T-helper 2 cell (primary cell): ENCODE measurements around the gene CYP19A1.
"Not testable (repeated sequence)": the region's sequence is repeated elsewhere in the genome, so short reads cannot be mapped to it uniquely, and the experiment has no call there.

Experiments
- DNase-seq, 5 experiments: peaks; one replicate each; pipeline versions ENCODE4 v3.0.0 to v3.0.0-alpha.2; 2012 to 2022

CYP19A1 gene

DNA sequence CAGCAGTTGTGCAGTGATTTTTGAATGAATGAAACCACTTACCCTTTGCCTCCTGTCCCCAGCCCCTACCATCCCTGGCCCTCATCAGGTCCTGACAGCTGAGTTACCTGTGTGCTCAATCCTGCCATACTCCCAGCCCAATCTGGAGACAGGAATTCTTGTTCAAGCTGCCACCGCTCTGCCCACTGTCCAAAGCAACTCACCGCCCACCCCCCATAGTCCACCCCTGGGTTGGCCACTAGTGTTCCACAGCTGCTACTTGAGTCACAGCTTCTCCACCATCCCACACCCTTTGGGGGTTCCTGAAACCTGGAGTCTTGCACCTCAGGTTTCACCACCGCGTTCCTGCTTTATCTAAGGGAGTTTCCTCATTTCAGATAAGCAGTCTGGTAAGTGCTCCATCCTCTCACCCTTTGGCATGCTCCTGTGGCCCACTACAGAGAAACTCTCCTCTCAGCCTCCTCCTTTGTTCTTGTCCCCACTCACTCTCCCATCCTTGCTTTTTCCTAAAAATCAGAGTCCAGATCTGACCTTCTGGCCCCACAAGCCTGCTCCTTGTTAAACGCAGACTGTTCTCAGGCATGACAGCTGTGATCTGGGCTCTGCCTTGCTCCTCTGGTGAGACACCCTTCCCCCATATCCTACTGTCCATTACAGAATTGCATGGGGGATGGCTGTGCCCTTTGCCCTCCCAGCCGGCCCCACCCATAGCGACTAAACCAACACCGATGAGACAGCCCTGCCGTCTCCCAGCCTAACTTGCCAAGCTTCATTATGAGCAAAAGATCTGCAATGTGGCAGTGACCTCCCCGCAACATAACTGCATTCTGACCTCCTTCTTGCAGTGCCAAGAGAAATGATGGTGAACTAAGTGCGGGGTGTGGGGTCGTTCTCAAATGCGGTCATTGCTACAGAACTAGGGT is 50.0 kb downstream of the CYP19A1 start:
- DNase-seq, result no peak

DNA sequence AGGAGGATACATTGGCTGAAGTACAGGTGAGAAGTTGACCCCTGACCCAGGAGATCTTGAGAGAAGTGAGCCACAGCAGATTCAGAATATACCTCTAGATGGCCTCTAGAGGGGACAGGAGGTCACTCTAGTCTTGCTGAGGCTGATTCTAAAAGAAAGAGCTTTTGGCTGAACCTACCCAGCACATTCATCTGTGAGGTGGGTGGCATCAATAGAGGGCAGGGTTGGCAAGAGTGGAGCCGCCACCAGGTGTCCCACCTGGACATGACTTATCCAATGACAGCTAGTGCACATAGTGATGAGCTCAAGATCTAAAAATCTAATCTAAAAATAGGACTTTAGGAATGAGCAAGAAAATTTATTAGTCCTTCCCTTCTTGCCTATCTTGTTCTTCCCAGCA is 51.6 kb downstream of the CYP19A1 start:
- no peak for DNase-seq

DNA sequence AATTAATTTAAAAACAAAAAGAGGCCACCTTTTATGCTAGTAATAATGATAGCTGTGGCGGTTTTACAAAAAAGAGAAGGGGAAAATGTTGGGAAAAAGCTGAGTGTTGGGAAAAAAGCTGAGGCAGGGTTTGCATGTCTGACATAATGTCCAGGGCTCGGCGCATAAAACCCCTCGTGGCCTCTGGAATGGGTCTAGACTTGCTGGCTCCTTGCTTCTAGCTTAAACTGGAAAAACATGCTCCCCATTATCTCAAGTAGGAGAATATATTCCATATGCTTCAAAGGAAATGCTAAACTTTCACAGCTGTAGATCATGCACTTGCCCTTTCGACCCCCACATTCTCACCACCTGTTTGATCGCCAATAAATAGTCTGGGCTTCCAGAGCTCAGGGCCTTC is 53.0 kb downstream of the CYP19A1 start:
- DNase-seq, result no peak

DNA sequence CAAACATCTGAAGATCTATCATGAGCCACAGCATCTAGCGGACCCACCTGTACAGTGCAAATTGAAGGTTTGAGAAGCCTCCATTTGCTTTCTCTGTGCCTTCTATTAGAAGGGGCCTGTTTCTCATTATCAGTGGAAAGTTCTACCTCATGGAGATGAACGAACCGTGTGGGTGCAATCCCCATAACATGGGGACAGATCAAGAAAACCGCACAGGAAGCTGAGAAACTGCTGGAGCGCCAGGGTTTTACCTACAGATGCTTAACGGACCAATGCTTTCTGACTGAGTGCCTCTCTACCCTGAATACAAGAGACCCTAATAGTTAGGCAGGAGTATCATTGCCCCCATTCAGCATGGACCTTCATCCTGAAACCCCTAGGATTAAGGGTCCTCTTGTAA is 53.5 kb downstream of the CYP19A1 start:
- no peak for DNase-seq

DNA sequence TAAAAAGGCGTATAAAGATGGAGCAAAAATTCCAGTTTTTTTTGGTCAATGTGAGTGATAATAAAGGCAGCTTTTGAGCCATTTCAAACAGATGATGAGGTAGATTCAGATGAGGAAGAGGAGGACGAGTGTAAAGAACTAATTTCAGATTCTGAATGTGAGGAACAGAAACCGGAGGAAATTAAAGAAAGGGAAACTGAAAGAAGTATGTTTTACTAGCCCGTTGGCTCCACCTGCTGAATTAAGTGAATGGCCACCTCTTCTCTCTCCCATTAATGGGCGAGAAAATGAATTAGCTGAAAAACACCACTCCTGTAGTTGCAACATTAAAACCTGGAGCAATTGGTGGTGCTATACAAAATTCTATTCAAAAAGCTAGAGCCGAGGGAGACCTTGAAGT is 55.4 kb downstream of the CYP19A1 start:
- DNase-seq, result peak in 1 of 5 experiments; percentile 33

DNA sequence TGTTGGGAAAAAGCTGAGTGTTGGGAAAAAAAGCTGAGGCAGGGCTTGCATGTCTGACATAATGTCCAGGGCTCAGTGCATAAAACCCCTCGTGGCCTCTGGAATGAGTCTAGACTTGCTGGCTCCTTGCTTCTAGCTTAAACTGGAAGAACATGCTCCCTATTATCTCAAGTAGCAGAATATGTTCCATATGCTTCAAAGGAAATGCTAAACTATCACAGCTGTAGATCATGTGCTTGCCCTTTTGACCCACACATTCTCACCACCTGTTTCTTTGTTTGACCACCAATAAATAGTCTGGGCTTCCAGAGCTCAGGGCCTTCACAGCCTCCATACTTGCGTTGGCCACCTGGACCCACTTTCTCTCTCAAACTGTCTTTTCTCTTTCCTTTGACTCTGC is 56.2 kb downstream of the CYP19A1 start:
- DNase-seq, result not testable (repeated sequence)

DNA sequence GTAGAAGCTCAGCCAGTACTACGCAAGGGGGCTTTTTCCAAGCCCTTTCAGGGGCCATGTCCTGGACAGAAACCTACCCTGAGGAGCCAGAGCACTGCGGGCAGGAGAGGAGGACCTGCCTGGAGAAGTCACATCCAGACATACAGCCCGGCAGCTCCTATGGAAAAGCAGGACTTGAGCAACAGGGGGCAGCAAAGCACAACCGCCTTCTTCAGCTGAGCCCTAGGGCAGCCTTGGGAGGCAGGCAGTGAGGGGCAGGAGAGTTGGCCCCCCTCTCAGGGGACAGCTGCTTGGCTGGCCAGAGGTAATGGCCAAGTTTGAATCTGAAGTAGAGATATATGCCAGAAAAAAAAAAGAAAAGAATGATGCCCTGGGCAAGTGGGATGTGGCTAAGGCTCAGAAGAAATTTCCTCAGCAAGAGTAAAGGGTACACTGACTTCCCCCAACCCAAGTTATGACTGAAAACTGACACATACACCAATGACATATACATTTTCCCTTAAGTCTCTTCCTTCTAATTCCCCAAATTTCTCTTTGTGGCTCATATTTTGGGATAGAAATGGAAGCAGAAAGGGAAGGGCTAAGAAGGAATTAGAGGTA is 56.9 kb downstream of the CYP19A1 start:
- DNase-seq, result peak in 1 of 5 experiments; percentile 36

DNA sequence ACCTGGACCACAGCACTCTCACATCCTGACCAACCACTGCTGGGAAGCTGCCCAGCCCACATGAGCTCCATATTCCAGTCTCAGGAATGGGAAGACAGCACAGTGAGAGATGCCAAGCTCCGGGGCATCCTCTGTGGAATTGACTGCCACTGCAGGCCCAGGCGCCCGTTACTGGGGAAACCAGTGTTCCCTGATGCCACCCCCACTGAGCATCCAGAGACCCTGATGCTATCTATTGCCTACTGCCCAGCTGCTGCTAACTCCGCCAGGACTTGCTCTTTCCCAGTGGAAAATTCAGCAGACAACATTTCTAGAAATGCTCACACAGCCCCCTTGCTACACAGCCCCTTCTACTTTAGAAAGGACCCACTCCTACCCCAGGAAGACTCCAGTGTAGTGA is 57.6 kb downstream of the CYP19A1 start:
- DNase-seq, result no peak

DNA sequence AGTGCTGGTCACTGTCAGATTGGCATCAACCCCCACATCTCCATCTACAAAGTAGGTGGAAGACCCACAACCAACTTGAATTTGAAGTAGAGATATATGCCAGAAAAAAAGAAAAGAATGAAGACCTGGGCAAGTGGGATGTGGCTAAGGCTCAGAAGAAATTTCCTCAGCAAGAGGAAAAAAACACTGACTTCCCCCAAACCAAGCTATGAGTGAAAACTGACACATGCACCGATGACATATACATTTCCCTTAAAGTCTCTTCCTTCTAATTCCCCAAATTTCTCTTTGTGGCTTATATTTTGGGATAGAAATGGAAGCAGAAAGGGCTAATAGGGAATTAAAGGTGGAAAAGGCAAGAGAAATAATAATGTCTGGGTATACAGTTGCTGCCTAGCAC is 59.0 kb downstream of the CYP19A1 start:
- no peak for DNase-seq

DNA sequence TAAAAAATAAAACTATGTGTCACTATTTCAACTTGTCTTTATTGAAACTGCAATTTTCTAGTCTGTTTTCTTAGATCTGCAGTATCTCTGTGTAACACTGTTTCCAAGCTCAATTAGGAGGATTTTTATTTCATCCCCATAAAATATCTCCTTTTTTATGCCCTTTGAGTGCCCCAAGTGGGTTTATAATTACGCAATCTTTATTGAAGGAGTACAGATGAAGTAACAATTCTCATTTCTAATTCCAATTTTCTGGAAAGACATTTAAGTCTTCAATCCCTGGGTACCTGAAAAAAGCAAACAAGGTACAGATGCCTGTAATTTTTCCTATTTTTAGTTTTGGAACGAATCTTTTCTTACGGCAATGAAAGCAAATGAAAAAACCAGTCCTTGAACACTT is 61.3 kb downstream of the CYP19A1 start:
- DNase-seq, result no peak

DNA sequence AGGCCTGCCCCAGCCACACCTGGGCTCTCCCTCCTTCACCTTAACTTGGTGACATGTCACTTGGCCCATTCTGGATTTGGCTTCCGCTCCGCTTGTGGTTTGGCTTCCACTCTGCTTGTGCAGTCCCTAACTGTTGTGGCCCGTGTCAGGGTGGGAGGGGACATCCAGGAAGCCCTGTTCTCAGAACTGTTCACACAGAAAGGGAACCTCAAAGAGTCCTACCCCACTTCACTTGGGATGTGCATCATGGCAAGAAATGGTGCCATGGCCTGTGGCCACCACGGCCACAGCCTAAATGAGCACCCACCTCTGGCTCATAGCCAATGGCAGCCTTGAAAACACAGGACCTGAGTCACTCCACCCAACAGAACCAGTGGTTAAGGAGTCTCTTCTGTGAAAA is 63.4 kb downstream of the CYP19A1 start:
- DNase-seq, result peak in 1 of 5 experiments; percentile 13

DNA sequence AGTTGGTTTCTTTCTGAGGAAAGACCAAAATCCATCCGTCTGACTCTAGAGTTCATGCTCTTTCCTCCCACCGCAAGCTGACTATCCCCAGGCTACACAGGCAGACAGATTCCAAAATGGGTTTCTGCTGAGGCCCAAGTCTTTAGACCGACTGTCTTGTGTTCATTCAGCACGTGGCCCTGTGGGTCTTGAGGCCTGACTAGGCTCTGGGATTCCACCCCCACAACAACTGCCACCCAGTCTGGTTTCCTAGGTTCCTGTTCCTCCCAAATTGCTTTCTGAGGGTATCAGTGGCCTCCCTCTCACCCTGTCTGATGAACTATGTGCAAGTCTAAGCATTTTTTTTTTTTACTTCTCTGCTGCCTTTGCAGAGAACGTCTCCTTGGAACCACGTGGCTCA is 67.7 kb downstream of the CYP19A1 start:
- peak in 1 of 5 experiments; percentile 69 for DNase-seq

DNA sequence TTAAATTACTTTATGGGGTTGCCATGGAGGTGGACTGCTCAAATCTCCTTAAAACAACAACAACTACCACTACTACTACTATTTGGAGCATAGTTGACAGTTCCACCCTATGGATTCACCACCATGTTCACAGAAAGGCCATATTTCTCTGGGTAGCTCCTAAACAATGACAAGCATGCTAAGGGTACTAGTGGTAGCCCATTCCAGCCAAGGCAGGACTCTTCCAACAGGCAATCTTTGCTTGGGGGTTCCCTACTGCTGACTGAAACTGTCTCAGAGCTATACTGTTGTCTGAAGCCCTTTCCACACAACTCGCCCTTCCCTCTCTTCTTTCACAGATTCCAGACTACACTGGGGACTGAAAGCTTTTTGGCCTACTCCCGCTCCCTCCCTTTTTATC is 68.9 kb downstream of the CYP19A1 start:
- no peak for DNase-seq

DNA sequence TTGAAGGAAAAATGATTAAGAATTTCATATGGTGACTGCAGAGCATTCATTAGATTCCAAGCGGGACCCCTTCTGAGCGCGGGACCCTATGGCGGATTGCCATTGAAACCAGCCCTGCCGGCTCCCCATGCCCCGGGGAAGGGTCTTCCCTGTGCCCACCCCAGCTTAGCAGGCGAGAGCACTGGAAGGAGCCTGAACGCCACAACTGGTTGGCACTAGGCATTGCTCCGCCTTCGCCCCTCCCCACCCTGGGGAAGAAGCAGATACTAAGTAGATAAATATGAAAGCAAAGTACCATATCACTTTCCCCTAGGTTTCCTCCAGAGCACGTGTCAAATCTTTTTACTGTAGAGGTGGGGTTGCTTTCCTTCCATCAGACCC is 70.7 kb downstream of the CYP19A1 start:
- DNase-seq, result peak in 1 of 5 experiments; percentile 46

DNA sequence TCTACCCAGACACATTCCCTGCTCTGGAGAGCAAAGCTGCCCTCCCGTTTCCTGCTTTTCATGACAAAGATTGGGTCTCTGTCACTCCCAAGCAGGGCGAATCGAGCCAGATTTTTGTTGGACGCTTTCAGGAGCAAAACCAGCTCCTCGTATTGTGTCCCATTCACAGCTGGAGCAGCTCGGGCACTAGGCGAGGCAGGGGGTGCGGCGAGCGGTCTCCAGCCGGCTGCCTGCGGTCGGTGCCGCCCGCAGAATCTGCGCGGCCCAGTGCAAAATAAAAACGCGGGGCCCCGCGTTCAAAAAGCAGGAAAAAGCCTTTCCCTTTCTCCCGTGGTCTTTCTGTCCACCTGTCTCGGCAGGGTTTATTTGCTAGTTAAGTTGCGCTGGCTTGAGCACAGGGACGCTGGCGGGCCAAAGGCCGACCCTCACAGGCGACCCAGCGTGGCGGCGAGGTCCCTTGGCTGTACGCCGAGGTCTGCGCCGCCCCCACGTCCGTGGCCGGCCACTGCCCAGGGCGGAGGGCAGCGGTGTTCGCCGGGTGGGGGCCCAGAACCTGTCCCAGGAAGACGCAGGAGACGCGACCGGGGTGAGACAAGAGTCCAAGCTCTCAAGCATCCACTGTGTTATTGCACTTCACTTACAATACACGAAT is 71.2 kb downstream of the CYP19A1 start:
- DNase-seq, result no peak

DNA sequence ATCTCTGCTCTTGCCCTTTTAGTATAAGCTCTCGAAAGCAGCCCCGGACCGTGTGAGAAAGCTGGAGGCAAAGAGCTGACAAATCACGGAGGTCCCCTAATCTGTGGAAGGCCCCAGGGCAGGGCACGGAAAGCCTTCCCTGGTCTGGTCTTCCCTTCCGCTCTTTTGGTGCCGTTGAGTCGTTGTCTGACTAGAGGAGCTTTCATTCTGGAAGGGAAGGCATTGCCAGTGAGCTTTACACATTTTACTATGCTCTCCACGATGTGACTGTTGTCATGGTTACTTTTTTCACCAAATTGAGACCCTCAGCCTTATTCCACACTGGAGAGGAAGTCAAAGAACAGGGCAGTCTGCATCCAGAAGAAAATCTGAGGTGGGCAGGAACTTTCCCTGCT is 71.7 kb downstream of the CYP19A1 start:
- no peak for DNase-seq

DNA sequence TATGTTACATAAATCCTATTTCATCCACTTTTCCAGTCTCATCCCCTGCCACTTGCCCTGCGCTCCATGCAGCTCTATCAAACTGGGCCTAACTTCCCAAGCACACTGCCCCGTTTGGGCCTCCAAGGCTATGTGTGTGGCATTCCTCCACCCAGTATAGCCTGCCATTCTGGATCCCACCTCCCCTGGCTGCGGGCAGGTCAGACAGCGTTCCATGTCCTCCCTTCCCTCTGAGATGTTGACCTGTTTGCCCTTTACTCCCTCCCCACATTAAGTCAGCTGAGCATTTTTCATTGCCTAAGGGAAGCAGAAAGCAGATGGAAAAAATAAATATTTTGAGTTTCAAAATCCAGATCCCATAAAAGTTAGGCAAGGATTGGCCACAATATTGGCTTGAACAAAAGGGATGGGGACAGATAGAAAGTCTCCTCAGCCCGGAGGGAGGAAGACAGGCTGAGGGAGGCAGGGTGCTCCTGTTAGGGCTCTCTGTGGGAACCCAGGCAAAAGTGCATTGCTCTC is 73.3 kb downstream of the CYP19A1 start:
- DNase-seq, result no peak

DNA sequence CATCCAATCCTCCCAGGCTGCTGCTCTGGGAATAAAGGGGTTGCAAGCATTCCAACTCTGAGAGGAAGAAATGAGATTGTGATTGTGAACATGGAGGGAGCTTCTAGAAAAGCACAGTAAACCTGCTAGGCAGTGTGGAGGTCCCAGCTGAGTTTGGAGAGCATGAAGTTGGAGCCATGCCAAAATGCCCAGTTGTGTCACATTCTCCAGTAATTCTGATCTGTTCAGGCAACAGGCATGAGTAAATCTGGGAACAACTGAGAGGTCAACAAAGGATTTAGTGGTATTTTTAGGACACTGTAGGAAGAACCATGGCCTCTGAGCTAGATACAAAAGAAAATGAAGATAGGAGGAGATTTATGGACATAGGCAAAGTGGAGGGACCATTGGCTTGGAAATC is 74.7 kb downstream of the CYP19A1 start:
- DNase-seq, result no peak

DNA sequence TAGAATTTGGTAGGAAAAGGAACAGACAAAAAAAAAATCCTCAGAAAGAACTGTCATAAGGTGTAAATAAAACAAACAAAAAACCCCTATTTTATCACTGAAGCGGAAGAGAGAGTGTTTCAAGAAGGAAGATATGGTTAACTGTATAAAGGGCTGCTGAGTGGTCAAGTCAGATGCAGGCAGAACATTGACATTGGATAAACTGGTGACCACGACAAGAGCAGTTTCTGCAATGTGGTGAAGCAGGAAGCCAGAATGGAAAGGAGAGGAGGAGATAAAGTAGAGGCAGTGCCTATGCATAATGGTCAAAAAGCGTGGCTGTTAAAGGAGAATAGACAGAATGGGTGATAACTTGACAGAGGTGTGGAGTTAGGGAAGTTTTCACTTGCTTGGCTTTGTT is 75.3 kb downstream of the CYP19A1 start:
- no peak for DNase-seq

DNA sequence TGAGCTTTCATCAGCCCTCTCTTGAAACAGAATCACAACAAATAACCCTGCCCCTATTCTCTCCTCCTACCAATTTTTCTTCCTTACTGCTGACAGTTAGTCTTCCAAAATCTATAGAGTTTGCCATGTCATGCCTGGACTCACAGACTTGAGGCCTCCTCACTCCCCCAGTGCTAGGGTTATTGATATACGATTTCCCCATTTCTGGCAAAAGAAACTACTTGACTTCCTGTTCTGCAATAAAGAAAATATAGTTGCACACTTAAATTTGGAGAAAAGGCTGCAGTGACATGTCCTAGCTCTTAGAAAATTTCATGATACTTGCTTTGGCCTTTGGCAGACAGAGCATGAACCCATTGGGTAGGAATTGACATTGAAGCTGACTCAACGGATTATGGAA is 75.9 kb downstream of the CYP19A1 start:
- no peak for DNase-seq

DNA sequence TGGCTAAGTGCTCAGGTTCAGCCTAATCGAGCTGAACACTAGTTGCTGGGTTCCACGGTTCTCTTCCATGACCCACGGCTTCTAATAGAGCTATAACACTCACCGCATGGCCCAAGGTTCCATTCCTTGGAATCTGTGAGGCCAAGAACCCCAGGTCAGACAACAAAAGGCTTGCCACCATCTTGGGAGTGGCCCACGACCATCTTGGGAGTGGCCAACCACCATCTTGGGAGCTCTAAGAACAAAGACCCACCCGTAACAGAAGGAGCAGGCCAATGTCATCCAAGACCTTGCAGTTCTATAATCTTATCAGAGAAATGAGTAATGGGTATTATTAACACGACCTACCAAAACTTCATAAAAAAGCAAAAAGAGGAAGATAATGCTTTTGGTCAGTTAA is 77.3 kb downstream of the CYP19A1 start:
- DNase-seq, result not testable (repeated sequence)

DNA sequence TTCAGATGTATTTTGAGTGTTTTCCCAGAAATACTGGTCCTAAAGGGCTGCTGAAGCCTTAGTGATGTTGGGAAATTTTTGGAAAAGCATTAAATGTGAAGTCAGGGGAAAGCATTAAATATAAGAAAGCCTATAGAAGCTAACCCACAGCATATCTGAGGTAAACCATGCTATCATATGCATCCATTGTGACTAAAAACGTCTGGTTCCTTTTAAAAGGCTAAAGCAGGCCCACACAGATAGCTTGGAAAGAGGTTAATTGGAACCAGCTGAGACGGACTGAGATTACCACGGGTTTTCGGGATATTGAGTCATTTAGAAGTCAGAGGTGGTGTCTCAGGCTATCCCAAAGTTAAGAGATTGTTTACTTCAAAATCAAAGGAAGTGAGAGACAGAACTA is 78.2 kb downstream of the CYP19A1 start:
- DNase-seq, result no peak

DNA sequence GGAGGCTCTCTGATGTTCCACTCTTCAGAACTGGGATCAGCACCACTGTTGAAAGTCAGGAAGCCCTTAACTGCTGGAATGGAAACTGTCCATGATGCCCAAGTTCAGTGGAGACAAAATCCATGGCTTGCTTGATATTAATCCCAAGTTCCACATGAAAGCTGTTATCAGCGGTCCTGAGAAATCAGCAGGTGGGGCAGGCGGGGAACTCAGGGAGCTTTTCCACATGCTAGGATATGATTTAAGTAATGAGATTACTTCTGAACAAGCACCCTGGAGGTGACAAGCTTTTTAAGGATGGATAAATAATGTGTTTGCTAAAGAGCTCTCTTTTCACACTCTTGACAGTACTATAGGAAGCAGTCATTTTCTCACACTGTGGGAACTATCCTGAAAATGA is 82.9 kb downstream of the CYP19A1 start:
- no peak for DNase-seq

DNA sequence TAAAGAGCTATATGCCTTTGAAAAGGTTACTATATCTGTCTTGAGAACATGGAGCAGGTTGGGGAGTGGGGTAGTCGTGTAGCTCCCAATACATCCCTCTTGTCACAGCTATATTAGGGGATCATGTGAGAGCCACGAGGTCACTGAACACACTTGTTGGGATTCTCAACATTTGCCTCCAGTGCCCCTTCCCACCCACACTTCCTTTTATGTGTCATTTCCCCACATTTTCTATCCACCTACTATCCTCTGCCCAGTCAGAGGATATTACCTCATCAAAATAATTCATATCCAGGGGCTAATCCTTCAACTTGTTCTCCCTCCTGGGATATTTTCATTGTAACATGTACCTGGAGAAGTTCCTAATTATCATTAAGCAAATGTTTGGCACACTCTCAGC is 85.0 kb downstream of the CYP19A1 start:
- no peak for DNase-seq
